GM10266 (cell line): ENCODE results near the gene AGGF1.

ENCODE experiments used
- DNase-seq: peaks from one replicate; pipeline ENCODE4 v3.0.0; 2012; ENCODE audit errors: extremely low spot score
- TF ChIP-seq, protein P1 (sequence below): IDR thresholded peaks from 2 replicates; pipeline ENCODE4 v1.5.1; 2012; ENCODE audit warnings: mild to moderate bottlenecking, low read depth; ENCODE audit not compliant: control insufficient read depth, insufficient read depth; ENCODE audit errors: missing control alignments

The AGGF1 gene

DNA sequence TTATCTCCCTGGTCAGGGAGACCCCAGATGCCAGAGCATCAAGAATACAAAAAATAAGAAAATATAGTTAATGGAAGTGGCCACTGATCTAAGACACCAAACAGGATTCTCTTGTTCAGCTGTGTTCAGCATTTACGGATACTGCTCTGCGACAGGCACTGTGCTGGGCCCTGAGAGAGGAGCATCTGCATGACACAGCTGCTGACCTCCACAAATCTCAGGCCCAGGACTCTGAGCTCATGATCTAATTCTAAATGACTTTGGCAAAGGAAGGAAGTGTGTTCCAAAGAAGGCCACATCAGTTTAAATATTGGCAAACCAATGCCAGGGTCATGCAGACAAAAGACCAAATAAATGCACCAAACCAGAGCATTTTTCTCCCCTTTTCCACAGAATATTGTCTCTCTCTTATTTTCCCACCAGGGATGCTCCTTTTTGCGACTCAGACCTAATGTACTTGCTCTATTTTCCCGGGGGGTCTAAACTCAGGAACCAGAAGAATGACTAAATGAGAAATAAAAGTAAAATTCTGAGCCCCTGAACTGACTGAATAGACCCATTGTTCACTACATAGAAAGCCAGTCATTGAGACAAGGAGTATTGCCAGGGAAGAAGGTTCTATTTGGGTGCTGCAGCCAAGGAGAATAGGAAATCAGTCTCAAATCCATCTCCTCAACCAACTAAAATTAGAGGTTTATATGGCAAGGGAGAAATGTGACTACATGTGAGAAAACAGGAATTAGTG is 1.4 kb upstream of the AGGF1 start:
- TF ChIP-seq, protein P1, sequence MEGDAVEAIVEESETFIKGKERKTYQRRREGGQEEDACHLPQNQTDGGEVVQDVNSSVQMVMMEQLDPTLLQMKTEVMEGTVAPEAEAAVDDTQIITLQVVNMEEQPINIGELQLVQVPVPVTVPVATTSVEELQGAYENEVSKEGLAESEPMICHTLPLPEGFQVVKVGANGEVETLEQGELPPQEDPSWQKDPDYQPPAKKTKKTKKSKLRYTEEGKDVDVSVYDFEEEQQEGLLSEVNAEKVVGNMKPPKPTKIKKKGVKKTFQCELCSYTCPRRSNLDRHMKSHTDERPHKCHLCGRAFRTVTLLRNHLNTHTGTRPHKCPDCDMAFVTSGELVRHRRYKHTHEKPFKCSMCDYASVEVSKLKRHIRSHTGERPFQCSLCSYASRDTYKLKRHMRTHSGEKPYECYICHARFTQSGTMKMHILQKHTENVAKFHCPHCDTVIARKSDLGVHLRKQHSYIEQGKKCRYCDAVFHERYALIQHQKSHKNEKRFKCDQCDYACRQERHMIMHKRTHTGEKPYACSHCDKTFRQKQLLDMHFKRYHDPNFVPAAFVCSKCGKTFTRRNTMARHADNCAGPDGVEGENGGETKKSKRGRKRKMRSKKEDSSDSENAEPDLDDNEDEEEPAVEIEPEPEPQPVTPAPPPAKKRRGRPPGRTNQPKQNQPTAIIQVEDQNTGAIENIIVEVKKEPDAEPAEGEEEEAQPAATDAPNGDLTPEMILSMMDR, result no peak
- no peak for DNase-seq

DNA sequence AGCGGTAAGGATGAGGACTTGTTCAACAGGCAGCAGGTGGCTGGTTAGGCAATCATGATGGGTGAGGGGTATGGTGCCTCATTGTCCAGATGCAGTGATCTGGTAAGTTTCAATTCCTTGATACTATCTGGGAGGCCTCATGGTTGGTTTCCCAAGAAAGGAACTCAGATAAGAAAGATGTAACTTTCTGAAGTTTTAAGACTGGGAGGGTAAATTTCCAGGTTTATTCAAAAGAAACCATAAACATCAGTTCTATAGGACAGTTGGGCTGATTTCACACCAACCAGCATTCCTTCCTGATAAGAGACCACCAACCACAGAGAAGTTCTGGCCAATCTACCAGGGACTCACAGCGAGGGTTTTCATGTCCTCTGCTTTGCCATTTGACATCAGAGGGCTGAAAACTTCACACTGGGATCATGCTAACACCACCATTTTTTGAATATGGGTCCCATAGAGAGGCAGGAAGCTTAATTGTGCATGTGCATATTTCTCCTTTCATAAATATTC is 773 bp upstream of the AGGF1 start:
- no peak for DNase-seq

DNA sequence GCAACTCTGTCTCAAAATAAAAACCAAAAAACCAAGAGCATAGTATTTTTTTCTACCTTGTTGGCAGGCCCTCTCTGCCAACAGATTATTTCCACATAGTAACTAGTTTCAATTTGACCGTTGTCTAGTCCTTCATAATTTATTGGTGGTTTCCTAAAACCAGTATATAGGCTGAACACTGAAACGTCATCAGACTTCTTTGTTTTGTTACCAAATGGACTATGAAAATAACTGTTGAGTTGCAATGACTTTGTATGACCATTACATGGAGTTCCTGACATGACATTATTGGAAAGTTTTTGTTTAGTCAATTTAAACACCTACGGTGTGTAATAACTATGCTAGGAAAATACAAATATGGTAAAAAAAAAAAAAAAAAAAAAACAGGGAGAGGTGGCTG is 1.7 kb downstream of the AGGF1 start:
- TF ChIP-seq, protein P1, result no peak
- no peak for DNase-seq

More for the DNA sequence above, 773 bp upstream of the AGGF1 start:
- TF ChIP-seq, protein P1, result no peak

DNA sequence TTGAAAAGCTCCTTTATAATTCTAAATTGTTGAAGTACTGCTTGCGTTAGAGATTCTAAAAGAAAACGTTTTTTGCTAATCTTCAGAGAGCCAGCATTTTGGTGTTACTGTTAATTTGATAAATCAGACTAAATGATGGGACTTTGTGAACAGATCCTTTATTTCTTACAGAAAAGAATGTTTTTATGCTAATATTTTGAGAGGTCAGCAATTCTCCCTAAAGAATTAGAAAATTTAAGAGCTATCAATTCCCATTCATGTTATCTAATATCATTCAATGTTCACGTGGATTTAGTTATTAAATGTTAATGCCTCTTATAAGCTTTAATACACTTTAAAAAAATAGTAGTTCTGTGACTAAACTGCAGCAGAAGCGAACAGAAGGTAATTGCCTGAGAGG is 2.4 kb downstream of the AGGF1 start:
- no peak for DNase-seq
- TF ChIP-seq, protein P1, result no peak

DNA sequence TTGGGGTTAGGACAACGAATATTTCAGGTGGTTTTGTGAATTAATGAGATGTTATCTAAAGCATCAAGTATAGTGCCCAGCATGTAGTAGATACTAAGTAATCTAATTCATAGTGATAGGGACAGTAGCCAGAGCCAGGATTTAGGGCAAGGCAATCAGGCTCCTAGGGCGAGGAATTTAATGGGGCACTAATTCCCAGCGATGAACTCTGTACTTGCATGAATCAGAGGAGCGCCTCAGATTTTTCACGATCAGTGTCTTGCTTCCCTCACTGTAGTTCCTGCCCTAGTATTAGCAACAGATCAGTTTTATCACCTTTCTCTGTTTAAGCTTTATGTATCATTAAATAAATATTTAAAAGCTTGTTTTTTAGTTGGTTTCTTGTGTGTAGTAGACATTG is 3.1 kb downstream of the AGGF1 start:
- TF ChIP-seq, protein P1, result no peak
- no peak for DNase-seq

DNA sequence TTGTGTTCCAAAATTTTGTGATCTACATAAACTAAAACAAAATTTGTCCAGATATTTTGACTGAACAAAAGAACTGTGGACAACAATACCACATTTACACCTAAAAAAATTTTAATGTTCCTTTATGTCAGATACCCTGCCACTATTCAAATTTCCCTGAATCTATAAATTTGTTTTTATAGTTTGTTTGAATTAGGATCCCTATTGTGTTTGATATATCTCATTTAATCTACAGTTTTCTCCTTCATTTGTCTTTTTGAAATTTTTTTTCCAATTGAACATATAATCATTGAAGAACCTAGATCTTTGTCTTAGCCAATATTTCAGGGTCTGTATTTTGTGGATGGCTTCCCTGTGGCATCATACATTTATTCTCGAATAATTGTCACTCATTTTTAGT is 5.7 kb downstream of the AGGF1 start:
- no peak for DNase-seq
- TF ChIP-seq, protein P1, result no peak

DNA sequence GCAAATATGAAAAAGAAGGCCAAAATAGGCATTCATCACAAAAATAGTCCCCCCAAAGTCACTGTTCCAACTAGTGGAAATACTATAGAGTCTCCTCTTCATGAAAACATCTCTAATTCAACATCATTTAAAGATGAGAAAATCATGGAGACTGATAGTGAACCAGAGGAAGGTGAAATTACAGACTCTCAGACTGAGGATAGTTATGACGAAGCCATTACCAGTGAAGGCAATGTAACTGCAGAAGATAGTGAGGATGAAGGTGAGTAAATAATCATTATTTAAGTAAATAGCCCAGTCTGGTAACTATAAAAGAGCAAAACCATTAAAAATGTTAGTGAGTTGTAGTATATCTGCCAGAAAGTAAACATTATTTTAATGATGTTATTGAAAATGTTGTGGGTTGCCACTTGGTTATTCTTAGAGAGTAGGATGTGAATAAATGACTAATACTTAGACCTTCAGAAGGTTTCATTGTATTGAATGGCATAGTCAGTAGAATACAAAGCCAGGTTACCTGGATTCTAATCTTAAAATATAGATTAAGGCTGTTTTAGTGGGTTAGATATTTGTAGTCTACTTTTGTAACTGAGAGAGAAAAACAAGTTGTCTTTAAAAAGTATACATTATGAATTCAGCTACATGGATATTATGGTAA is 16.3 kb downstream of the AGGF1 start:
- TF ChIP-seq, protein P1, result no peak
- DNase-seq, result no peak
